IPS DF 4.7 (cell line): ENCODE results near the gene ATP5ME.
"Not testable (repeated sequence)": the region's sequence is repeated elsewhere in the genome, so short reads cannot be mapped to it uniquely, and the experiment has no call there.

ENCODE experiments used
- DNase-seq: peaks from one replicate; pipeline ENCODE4 v3.0.0-alpha.2; 2013; ENCODE audit warnings: low spot score; ENCODE audit errors: extremely low read depth

Gene ATP5ME

GRCh38 chr4:635851-636627 is 38.0 kb downstream of the ATP5ME start:
- DNase-seq = no peak

DNA sequence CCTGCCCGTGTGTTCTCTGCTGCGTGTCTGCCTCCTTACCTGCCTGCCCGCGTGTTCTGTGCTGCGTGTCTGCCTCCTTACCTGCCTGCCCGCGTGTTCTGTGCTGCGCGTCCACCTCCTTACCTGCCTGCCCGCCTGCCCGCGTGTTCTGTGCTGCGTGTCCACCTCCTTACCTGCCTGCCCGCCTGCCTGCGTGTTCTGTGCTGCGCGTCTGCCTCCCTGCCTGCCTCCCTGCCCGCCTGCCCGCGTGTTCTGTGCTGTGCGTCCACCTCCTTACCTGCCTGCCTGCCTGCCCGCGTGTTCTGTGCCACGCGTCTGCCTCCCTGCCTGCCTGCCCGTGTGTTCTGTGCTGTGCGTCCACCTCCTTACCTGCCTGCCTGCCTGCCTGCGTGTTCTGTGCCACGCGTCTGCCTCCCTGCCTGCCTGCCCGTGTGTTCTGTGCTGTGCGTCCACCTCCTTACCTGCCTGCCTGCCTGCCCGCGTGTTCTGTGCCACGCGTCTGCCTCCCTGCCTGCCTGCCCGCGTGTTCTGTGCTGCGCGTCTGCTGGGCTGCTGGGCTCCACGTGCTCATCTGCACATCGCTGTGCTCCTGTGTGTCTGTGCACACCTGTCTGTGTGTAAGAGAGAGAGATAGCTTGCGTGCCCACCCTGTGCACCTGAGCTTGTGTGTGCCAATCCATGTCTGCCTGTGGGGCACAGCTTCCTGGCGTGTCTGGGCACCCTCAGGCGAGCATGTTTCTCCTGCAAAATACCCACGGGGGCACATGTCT is 38.8 kb downstream of the ATP5ME start:
- not testable (repeated sequence) for DNase-seq

DNA sequence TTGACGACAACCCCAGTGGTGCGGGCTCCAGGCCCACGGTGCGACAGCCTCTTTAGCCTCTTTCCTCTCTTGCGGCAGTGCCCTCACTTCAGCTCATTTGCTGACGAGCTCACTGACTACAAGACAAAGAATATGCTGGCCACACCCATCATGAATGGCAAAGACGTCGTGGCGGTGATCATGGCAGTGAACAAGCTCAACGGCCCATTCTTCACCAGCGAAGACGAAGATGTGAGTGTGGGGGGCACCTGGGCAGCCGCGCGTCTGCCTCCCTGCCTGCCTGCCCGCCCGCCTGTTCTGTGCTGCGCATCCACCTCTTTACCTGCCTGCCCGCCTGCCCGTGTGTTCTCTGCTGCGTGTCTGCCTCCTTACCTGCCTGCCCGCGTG is 39.5 kb downstream of the ATP5ME start:
- DNase-seq = no peak

DNA sequence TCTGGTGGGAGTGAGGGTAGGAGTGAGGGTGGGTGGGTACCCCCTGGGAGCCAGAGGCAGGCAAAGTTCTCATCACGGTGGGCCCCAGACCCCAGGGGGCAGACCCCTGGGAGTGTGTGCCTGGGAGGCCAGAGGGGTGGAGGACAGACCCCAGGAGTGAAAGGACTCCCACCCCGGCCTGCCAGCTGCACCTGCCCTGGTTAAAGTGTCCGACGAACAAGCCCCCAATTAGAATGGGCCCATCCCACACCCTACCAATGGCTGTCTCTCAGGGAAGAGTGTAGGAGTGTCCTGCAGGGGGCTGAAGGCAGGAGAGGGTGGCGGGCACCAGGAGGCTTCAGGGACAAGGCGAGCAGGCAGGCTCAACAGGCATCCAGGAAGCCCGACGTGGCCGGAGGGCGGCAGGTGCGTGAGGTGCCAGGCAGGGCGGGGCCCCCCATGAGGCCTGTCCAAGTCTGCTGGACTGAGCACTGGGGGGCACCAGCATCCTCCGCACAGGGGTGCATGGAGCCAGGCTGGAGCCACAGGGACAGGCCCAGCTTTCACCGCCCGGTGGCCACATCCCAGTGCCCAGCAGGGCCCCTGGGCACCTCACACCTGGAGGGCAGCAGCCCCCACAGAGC is 40.0 kb downstream of the ATP5ME start:
- DNase-seq = no peak

DNA sequence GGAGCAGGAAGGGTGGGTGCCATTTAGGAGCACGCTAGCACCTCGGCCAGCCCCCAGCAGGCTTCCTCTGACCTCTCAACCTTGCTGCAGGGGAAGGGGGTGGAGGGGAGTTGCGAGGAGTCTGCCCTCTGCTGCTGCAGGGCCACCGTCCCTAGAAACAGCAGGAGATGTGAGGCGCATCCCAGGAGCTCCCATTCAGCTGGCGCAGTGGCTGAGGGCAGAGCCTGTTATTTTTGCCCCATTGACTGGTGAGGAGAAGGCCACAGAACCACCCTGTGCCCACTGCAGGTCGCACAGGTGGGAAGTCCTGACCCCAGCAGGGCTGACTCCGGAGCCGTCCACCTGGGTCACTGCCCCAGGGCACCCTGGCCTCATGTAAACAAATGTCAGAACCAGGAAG is 40.7 kb downstream of the ATP5ME start:
- no peak for DNase-seq

DNA sequence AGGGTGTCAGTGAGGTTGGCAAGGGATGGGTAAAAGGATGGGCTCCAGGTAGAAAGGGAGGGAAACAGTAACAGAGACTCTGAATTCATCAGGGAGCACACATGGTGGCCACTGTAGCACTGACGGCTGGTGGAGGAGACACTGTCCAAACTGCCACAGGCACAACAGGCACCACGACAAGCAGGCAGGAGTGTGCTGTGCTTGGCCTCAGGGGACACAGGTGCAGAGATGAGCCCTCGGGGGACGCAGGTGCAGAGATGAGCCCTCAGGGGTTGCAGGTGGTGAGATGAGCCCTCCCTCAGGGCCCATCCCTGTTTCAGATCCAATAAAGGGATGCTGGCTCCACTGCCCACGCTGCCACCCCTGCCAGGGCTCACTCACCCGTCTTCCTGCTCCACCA is 41.1 kb downstream of the ATP5ME start:
- DNase-seq = no peak

DNA sequence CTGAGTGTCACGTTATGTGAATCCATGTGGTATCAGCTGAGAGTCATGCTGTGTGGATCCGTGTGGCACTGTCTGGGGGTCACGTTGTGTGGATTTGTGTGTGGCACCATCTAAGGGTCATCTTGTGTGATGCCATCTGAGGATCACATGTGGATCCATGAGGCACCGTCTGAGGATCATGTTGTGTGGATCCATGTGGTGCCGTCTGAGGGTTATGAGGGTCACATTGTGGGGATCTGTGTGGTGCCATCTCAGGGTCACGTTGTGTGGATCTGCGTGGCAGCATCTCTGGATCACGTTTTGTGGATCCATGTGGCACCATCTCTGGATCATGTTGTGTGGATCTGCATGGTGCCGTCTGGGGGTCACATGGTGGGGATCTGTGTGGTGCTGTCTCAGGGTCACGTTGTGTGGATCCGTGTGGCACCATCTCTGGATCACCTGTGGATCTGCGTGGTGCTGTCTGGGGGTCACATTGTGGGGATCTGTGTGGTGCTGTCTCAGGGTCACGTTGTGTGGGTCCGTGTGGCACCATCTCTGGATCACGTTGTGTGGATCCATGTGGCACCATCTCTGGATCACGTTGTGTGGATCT is 41.8 kb downstream of the ATP5ME start:
- DNase-seq = no peak

DNA sequence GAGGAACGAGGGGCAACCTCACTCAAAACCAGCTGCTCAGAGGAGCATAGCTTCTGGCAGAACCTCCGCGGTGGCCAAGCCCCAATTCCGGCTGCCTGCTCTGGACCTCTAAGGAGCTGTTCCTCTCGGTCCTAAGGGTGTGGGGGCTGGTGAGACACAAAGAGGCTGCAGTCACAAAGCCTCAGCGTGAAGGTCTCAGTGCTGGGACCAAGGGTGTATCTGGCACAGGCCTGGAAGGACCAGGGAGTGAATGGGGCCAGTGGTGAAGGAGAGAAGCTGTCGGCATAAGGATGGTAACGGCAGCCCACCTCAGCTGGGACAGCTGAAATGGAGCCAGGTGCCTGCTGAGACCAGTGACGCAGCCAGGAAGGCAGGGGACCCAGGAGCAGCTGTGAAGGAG is 43.4 kb downstream of the ATP5ME start:
- DNase-seq = no peak

- no peak for DNase-seq
These were observed 44.0 kb downstream of the ATP5ME start for GRCh38 chr4:629915-630641.

DNA sequence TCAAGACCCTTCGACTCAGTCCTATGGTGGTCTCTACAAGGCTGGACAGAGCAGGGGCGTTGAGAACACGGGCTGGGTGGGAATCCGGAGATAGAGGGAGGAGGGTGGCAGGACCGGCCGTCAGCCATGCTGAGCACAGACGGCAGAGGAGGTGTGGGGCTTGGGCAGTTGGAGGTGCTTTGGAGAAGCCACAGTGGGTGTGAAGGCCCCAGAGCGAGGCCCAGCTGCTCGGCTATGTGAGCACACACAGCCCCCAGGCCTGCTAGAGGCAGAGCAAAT is 44.5 kb downstream of the ATP5ME start:
- DNase-seq = no peak

DNA sequence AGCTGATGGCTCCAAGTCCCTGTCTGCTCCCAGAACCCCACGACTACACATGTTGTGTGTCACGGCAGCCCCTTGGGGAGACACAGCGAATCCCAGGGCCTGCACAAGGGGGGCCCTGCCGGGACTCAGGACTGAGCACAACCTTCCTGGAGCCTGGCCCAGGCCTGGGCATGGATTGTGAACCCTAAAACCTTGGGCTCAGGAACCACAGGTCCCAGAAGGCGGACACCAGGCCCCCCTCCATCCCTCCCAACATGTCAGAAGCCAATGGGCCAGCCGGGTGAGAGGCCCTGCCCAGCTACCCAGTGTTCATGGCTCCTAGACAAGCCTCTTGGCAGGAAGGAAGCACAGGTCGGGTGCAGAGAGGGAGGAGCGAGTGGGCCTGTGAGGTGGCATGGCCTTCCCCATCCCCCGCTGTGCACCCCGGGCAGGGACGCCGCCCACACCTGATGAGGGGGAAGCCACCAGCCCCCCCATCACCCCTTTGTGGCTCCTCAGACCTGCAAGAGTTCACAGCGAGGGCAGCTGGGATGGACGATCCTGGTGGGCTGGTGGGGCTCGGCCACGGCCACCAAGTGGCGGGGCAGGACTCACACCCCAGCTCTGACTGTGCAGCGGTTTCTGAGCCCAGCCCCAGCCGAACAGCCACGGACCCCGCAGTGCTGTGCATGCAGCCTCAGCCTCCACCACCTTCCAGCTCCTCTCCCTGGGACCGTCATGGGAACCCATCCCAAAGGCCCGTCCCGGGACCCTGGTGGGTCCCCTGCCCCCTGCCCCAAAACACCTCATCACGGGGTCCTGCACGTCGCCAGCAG is 45.0 kb downstream of the ATP5ME start:
- DNase-seq = no peak

GRCh38 chr4:628311-628741 is 45.8 kb downstream of the ATP5ME start:
- no peak for DNase-seq

- no peak for DNase-seq
These were observed 46.5 kb downstream of the ATP5ME start for GRCh38 chr4:627347-628125.

GRCh38 chr4:626201-627091 is 47.6 kb downstream of the ATP5ME start:
- DNase-seq = no peak

- DNase-seq = no peak
These were observed 48.4 kb downstream of the ATP5ME start for GRCh38 chr4:625631-626161.

GRCh38 chr4:624705-625590 is 49.1 kb downstream of the ATP5ME start, which contains the start of gene PDE6B:
PDE6B (plus strand) TSS chr4:625573; CDS start chr4:625627, 54 bp downstream.
- DNase-seq = no peak

- no peak for DNase-seq
These were observed 50.0 kb downstream of the ATP5ME start for GRCh38 chr4:623914-624566.
